GM12878 (cell line): ENCODE data around the gene SUGCT. TPM values are rescaled to one million over a fixed set of nuclear protein-coding genes. Genes with fewer than 3 reads are reported as not detected.

ENCODE experiments used
- BMI1 ChIP-seq: fragments of 450-650 bp; IDR thresholded peaks from 2 replicates; pipeline ENCODE4 v1.6.1; 2016; ENCODE audit warnings: mild to moderate bottlenecking, moderate library complexity, borderline replicate concordance
- CBX3 ChIP-seq: fragments of 200-600 bp; sonication (generic); IDR thresholded peaks from 2 replicates; pipeline ENCODE4 v1.6.1; 2016; ENCODE audit warnings: low read depth, borderline replicate concordance
- CHD1 ChIP-seq: IDR thresholded peaks from 2 replicates; pipeline ENCODE4 v1.6.1; 2012; ENCODE audit warnings: low read depth, low read length, improper control_type of control experiment
- EP300 ChIP-seq, 2 experiments: fragments of 150-350 bp in 1 of 2; IDR thresholded peaks; 2 replicates each; pipeline ENCODE4 v1.6.1; 2011 to 2012; ENCODE audit warnings: low read depth in 2 of 2, low read length in 2 of 2, borderline replicate concordance in 1 of 2, improper control_type of control experiment in 1 of 2, inconsistent platforms in 1 of 2; ENCODE audit not compliant: control insufficient read depth in 1 of 2
- MXI1 ChIP-seq: fragments of 150-350 bp; IDR thresholded peaks from 2 replicates; pipeline ENCODE4 v1.6.1; 2011; ENCODE audit warnings: low read depth, mild to moderate bottlenecking, inconsistent platforms, low read length, improper control_type of control experiment
- NRF1 ChIP-seq: conservative IDR thresholded peaks from 2 replicates; pipeline ENCODE4 v1.6.1; 2011; ENCODE audit warnings: mild to moderate bottlenecking, low read depth, low read length, improper control_type of control experiment
- PAX5 ChIP-seq: IDR thresholded peaks from 2 replicates; pipeline ENCODE4 v1.6.1; 2011; ENCODE audit warnings: low read depth, low read length, borderline replicate concordance
- SIX5 ChIP-seq: IDR thresholded peaks from 2 replicates; pipeline ENCODE4 v1.6.1; 2011; ENCODE audit warnings: mild to moderate bottlenecking, low read depth, low read length, moderate library complexity; ENCODE audit not compliant: severe bottlenecking
- polyA plus RNA-seq, 11 experiments: library from polyadenylated mRNA; depleted of rRNA in 4 of 11; unstranded in 6 of 11; stranded (reverse) in 5 of 11; fragments of >200 nt; fragmentation: Nextera tagmentation in 4 of 11; fragmentation: Illumina TruSeq in 1 of 11; extraction: Ambion mirVana in 4 of 11; extraction: Trizol in 1 of 11; gene quantifications; 1 replicate in 1 of 11; 2 replicates in 10 of 11; pipeline versions ENCODE4 v1.2.1 to v1.2.3, GENCODE V29; 2011 to 2016; ENCODE audit warnings: inconsistent platforms in 2 of 11, missing spikeins in 2 of 11, low read depth in 1 of 11
- total RNA-seq, 4 experiments: library from RNA; depleted of rRNA in 3 of 4; stranded (reverse); fragments of >200 nt in 3 of 4; fragmentation: Illumina TruSeq in 1 of 4; extraction: Trizol in 1 of 4; gene quantifications; 2 replicates each; pipeline versions ENCODE4 v1.2.1 to v1.2.3, GENCODE V29; 2013 to 2021
- TF ChIP-seq, protein P1 (sequence below): fragments of 450-650 bp; IDR thresholded peaks from 2 replicates; pipeline ENCODE4 v1.6.1; 2017; ENCODE audit warnings: mild to moderate bottlenecking, moderate library complexity
- TF ChIP-seq, protein P2 (sequence below): IDR thresholded peaks from 2 replicates; pipeline ENCODE4 v1.6.1; 2011; ENCODE audit warnings: borderline replicate concordance, low read depth, mild to moderate bottlenecking, moderate library complexity, mixed read lengths, low read length; ENCODE audit not compliant: insufficient read depth; ENCODE audit errors: extremely low read length
- TF ChIP-seq, protein P3 (sequence below): IDR thresholded peaks from 2 replicates; pipeline ENCODE4 v1.6.1; 2012; ENCODE audit warnings: low read depth, low read length, improper control_type of control experiment
- TF ChIP-seq, protein P4 (sequence below): IDR thresholded peaks from 2 replicates; pipeline ENCODE4 v1.6.1; 2011; ENCODE audit warnings: low read depth, low read length, improper control_type of control experiment, borderline replicate concordance

The SUGCT gene
- total and polyA plus RNA-seq, 10 of the 15 experiments (the other 5 are each of a cell fraction or from before 2014, with no cell fraction given): 0.08 to 1.2 (median 0.67) TPM; not detected in 1

DNA sequence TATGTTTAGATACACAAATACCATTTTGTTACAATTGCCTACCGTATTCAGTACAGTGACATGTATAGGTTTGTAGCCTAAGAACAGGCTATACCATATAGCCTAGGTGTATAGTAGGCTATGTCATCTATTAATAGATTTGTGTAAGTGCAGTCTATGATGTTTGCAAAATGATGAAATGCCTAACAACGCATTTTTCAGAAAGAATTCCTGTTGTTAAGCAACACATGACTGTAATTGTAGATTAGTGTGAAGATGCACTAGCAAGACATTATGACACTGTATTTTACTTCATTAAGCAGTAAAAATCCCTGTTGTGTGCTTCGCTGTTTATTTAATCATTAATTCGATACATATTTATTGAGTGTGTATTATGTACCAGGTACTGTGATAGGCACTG, 446.0 kb downstream of the SUGCT start (continued):
- TF ChIP-seq, protein P1, sequence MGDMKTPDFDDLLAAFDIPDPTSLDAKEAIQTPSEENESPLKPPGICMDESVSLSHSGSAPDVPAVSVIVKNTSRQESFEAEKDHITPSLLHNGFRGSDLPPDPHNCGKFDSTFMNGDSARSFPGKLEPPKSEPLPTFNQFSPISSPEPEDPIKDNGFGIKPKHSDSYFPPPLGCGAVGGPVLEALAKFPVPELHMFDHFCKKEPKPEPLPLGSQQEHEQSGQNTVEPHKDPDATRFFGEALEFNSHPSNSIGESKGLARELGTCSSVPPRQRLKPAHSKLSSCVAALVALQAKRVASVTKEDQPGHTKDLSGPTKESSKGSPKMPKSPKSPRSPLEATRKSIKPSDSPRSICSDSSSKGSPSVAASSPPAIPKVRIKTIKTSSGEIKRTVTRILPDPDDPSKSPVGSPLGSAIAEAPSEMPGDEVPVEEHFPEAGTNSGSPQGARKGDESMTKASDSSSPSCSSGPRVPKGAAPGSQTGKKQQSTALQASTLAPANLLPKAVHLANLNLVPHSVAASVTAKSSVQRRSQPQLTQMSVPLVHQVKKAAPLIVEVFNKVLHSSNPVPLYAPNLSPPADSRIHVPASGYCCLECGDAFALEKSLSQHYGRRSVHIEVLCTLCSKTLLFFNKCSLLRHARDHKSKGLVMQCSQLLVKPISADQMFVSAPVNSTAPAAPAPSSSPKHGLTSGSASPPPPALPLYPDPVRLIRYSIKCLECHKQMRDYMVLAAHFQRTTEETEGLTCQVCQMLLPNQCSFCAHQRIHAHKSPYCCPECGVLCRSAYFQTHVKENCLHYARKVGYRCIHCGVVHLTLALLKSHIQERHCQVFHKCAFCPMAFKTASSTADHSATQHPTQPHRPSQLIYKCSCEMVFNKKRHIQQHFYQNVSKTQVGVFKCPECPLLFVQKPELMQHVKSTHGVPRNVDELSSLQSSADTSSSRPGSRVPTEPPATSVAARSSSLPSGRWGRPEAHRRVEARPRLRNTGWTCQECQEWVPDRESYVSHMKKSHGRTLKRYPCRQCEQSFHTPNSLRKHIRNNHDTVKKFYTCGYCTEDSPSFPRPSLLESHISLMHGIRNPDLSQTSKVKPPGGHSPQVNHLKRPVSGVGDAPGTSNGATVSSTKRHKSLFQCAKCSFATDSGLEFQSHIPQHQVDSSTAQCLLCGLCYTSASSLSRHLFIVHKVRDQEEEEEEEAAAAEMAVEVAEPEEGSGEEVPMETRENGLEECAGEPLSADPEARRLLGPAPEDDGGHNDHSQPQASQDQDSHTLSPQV: no peak
- TF ChIP-seq PAX5 (no peak), EP300 (IDR thresholded peaks at IDR 0.05; ENCODE audit: borderline replicate concordance in 1 of 2, control insufficient read depth in 1 of 2, low read depth in 2 of 2, low read length in 2 of 2) (no peak), CHD1 (no peak), SIX5 (no peak), BMI1 (no peak), CBX3 (no peak), NRF1 (no peak), MXI1 (no peak)
- TF ChIP-seq, protein P2, sequence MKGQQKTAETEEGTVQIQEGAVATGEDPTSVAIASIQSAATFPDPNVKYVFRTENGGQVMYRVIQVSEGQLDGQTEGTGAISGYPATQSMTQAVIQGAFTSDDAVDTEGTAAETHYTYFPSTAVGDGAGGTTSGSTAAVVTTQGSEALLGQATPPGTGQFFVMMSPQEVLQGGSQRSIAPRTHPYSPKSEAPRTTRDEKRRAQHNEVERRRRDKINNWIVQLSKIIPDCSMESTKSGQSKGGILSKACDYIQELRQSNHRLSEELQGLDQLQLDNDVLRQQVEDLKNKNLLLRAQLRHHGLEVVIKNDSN: no peak
- TF ChIP-seq, protein P3, sequence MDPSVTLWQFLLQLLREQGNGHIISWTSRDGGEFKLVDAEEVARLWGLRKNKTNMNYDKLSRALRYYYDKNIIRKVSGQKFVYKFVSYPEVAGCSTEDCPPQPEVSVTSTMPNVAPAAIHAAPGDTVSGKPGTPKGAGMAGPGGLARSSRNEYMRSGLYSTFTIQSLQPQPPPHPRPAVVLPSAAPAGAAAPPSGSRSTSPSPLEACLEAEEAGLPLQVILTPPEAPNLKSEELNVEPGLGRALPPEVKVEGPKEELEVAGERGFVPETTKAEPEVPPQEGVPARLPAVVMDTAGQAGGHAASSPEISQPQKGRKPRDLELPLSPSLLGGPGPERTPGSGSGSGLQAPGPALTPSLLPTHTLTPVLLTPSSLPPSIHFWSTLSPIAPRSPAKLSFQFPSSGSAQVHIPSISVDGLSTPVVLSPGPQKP: no peak
- TF ChIP-seq, protein P4, sequence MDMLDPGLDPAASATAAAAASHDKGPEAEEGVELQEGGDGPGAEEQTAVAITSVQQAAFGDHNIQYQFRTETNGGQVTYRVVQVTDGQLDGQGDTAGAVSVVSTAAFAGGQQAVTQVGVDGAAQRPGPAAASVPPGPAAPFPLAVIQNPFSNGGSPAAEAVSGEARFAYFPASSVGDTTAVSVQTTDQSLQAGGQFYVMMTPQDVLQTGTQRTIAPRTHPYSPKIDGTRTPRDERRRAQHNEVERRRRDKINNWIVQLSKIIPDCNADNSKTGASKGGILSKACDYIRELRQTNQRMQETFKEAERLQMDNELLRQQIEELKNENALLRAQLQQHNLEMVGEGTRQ: no peak
